Measurements from ENCODE around the gene CDK8. TPM values are rescaled to one million over a fixed set of nuclear protein-coding genes. Genes with fewer than 3 reads are reported as not detected.
"Not testable (repeated sequence)": the region's sequence is repeated elsewhere in the genome, so short reads cannot be mapped to it uniquely, and the experiment has no call there.

Gene CDK8
- polyA plus RNA-seq, 1 donor from 2014 or later: 3.3 TPM

- Mint-ChIP-seq H3K27ac (no peak overlapping the region), H3K27me3 (no peaks in the 10 kb centered on the region), H3K36me3 (peaks cover 2% of the 10 kb centered on the region), H3K4me3 (no peak overlapping the region), H3K9me3 (peaks cover 2 to 4% (median 2%) of the 10 kb centered on the region in 3 donors), H3K4me1 (peaks cover 9 to 33% (median 32%) of the 10 kb centered on the region in 3 donors)
Observed at GRCh38 chr13:26266311-26266710, 12.4 kb downstream of the CDK8 start.

DNA sequence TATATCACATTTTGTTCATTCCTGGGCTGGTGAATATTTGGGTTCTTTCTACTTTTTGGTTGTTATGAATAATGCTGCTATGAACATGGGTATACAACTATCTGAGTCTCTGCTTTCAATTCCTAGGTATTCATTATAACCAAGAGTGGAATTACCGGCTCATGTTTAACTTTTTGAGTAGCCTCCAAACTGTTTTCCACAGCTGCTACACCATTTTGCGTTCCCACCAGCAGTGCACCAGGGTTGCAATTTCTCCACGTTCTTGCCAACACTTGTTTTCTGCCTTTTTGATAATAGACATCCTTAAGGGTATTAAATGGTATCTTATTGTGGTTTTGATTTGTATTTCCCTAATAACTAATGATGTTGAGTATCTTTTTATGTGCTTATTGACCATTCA is 16.8 kb downstream of the CDK8 start:
- H3K4me1 Mint-ChIP-seq: peaks cover 9 to 26% (median 18%) of the 10 kb centered on the region in 3 donors
- H3K9me3 Mint-ChIP-seq: no peaks in the 10 kb centered on the region
- H3K27me3 Mint-ChIP-seq: no peaks in the 10 kb centered on the region
- no peaks in the 10 kb centered on the region for H3K36me3 Mint-ChIP-seq
- H3K27ac Mint-ChIP-seq: no peak overlapping the region
- no peak overlapping the region for H3K4me3 Mint-ChIP-seq

DNA sequence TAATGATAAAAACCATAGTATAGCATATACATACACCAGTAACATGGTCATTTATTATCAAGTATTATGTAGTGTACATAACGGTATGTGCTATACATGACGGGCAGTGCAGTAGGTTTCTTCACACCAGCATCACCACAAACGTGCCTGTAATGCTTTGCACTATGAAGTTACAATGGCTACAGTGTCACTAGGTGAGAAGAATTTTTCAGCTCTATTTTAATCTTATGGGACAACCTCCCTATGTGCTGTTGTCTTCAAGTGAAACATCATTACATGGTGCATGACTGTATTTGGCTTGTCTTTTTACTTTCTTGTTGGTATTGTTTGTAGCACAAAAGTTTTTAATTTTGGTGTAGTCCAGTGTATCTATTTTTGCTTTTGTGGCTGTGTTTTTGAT is 18.7 kb downstream of the CDK8 start:
- Mint-ChIP-seq H3K4me1 (peaks cover 5 to 19% (median 12%) of the 10 kb centered on the region in 3 donors), H3K9me3 (no peaks in the 10 kb centered on the region), H3K27ac (no peak overlapping the region), H3K4me3 (no peak overlapping the region), H3K27me3 (no peaks in the 10 kb centered on the region), H3K36me3 (peaks cover 3% of the 10 kb centered on the region)

DNA sequence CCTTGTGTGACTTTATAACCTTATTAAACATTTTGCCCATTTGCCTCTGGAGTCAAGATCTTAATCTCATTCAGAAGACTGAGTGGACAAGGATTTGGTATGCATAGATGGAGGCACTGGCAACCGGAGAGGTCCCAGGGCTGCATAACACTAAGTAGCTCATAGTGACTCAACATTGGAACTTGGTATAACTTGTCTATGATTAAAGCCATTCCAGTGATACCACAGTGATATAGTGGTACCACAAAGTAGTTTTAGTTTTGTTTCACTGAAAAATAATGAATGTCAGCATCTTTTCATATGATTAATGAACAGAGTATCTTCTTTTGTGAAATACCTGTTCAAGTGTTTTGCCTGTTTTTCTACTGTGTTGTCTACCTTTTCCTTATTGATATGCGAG is 26.4 kb downstream of the CDK8 start:
- Mint-ChIP-seq H3K27me3 (no peaks in the 10 kb centered on the region), H3K4me3 (no peak overlapping the region), H3K36me3 (peaks cover 12% of the 10 kb centered on the region), H3K27ac (no peak overlapping the region), H3K4me1 (peaks cover 0 to 4% (median 0%) of the 10 kb centered on the region in 3 donors), H3K9me3 (peaks cover 2 to 3% (median 2%) of the 10 kb centered on the region in 3 donors)

- H3K4me3 Mint-ChIP-seq: no peak overlapping the region
- peaks cover 0 to 6% (median 0%) of the 10 kb centered on the region in 3 donors for H3K4me1 Mint-ChIP-seq
- H3K27ac Mint-ChIP-seq: no peak overlapping the region
- no peaks in the 10 kb centered on the region for H3K27me3 Mint-ChIP-seq
- H3K9me3 Mint-ChIP-seq: peaks cover 2 to 3% (median 3%) of the 10 kb centered on the region in 3 donors
- H3K36me3 Mint-ChIP-seq: peaks cover 12% of the 10 kb centered on the region
Observed at GRCh38 chr13:26280822-26281221, 26.9 kb downstream of the CDK8 start.

DNA sequence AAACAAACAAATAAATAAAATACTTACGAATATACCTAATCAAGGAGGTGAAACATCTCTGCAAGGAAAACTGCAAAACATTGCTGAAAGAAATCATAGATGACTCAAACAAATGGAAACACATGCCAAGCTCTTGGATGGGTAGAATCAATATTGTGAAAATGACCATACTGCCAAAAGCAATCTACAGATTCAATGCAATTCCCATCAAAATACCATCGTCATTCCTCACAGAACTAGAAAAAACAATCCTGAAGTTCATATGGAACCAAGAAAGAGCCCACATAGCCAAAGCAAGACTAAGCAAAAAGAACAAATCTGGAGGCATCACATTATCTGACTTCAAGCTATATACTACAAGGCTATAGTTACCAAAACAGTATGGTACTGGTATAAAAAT is 32.0 kb downstream of the CDK8 start:
- H3K36me3 Mint-ChIP-seq, H3K27me3 Mint-ChIP-seq, H3K27ac Mint-ChIP-seq, H3K9me3 Mint-ChIP-seq, H3K4me3 Mint-ChIP-seq, H3K4me1 Mint-ChIP-seq: not testable (repeated sequence)

GRCh38 chr13:26288838-26289237 is 34.9 kb downstream of the CDK8 start:
- H3K27ac Mint-ChIP-seq, H3K27me3 Mint-ChIP-seq, H3K4me3 Mint-ChIP-seq, H3K36me3 Mint-ChIP-seq, H3K9me3 Mint-ChIP-seq: not testable (repeated sequence)
- H3K4me1 Mint-ChIP-seq: peaks cover 2 to 16% (median 11%) of the 10 kb centered on the region in 3 donors

DNA sequence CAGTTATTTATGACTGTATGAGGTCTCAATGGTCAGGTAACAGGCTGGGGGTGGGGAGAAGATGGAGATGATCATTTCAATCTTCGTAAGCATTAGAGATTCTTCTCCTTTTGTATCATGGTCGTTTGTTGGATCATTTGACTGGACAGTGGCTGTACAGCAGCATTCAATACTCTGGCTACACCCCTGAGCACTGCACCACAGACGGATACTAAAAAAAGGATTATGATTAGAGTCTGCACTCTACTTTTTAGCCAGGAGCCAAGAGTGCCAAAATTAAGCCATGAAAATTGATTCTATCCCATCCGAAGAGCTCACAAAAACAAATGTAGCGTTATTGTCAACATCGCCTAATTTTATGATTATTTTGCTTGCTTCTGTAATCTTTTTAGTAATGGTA is 41.9 kb downstream of the CDK8 start:
- no peak overlapping the region for H3K27ac Mint-ChIP-seq
- H3K4me3 Mint-ChIP-seq: no peak overlapping the region
- peaks cover 2% of the 10 kb centered on the region for H3K36me3 Mint-ChIP-seq
- peaks cover 5 to 54% (median 45%) of the 10 kb centered on the region in 3 donors for H3K4me1 Mint-ChIP-seq
- no peaks in the 10 kb centered on the region for H3K9me3 Mint-ChIP-seq
- H3K27me3 Mint-ChIP-seq: no peaks in the 10 kb centered on the region

DNA sequence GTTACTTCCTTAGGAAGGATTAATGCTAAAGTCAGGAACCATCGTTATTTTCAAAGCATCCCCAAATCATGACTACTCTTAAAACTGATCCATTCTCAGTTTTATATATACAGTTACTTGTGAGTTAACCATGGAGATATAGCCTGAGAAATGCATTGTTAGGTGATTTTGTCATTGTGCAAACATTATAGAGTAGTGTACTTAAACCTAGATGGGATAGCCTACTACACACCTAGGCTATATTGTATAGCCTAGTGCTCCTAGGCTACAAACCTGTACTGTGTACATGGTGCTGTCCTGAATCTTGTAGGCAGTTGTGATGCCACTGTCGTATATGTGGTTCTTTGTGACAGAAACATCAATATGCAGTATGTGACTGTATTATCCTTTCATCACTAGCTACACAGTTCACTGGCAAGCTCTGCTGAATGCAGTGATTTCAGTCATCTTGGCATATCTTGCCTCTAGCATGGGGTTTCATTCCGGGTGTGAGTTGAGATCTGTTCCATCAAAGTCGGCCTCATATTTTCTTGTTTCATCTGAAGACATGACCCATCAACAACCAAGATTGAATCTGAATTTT is 45.3 kb downstream of the CDK8 start:
- Mint-ChIP-seq H3K36me3 (peaks cover 4% of the 10 kb centered on the region), H3K27me3 (no peaks in the 10 kb centered on the region), H3K9me3 (no peaks in the 10 kb centered on the region), H3K4me3 (no peak overlapping the region), H3K4me1 (peaks cover 3 to 64% (median 39%) of the 10 kb centered on the region in 3 donors), H3K27ac (no peak overlapping the region)

DNA sequence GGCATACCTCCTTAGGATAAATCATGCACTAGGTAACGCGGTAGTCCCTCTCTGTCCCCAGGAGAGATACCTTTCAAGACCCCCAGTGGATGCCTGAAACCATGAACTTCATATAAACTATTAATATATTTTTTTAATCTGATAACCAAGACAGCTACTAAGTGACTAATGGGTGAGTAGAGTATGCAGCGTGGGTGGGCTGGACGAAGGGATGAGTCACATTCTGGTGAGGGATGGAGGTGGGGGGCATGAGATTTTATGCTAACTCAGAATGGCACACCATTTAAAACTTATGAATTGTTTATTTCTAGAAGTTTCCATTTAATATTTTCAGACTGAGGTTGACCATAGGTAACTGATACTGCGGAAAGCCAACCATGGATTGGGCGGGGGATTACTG is 46.2 kb downstream of the CDK8 start:
- H3K4me3 Mint-ChIP-seq: no peak overlapping the region
- H3K27me3 Mint-ChIP-seq: no peaks in the 10 kb centered on the region
- H3K27ac Mint-ChIP-seq: no peak overlapping the region
- no peaks in the 10 kb centered on the region for H3K9me3 Mint-ChIP-seq
- peaks cover 4% of the 10 kb centered on the region for H3K36me3 Mint-ChIP-seq
- H3K4me1 Mint-ChIP-seq: peaks cover 3 to 58% (median 34%) of the 10 kb centered on the region in 3 donors

DNA sequence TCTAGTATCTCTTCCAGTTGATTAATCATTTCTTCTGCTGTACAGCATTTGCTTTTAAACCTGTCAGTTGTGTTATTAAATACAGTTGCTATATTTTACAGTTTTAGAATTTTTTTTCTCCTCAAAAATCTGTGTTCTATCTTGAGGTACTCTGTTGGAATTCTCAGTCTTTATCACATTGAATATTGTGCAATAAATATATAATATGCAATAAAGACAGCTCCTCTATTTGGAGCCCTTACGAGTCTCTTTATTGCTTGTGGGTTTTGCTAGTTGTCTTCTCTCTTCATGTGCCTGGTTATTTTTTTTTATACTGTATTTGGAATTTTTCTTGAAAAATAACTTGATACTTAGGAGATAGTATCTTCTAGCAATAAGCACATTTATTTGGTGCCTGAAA is 51.7 kb downstream of the CDK8 start:
- Mint-ChIP-seq H3K4me1 (peaks cover 17 to 59% (median 25%) of the 10 kb centered on the region in 3 donors), H3K4me3 (peak overlapping the region in 2 of 4 donors; percentile 45 to 58), H3K27me3 (no peaks in the 10 kb centered on the region), H3K36me3 (peaks cover 9% of the 10 kb centered on the region), H3K9me3 (no peaks in the 10 kb centered on the region), H3K27ac (no peak overlapping the region)

DNA sequence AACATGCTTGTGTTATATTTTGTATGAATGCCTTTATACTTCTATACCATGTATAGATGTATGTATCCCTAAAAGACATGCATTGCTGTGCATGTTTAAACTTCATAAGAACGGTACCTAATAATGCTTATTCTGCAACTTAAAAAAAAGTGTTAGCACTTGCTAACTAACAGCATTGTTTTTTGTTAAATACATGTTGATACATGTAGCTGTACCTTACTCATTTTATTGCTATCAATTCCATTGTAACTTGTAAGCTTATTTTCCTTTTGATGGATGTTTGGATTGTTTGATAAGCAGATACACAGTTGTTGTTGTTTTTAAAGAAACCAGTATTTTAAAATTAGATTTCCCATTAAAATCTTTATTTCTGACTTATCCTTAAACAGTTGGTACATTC is 53.8 kb downstream of the CDK8 start:
- Mint-ChIP-seq H3K4me3 (no peak overlapping the region), H3K9me3 (no peaks in the 10 kb centered on the region), H3K27me3 (no peaks in the 10 kb centered on the region), H3K4me1 (peaks cover 14 to 46% (median 21%) of the 10 kb centered on the region in 3 donors), H3K27ac (no peak overlapping the region), H3K36me3 (peaks cover 7% of the 10 kb centered on the region)

- Mint-ChIP-seq H3K4me1 (peaks cover 14 to 51% (median 23%) of the 10 kb centered on the region in 3 donors), H3K4me3 (no peak overlapping the region), H3K36me3 (peaks cover 7% of the 10 kb centered on the region), H3K9me3 (no peaks in the 10 kb centered on the region), H3K27ac (no peak overlapping the region), H3K27me3 (no peaks in the 10 kb centered on the region)
Observed at GRCh38 chr13:26308250-26308649, 54.3 kb downstream of the CDK8 start.

GRCh38 chr13:26308836-26309235 is 54.9 kb downstream of the CDK8 start:
- peaks cover 17 to 51% (median 23%) of the 10 kb centered on the region in 3 donors for H3K4me1 Mint-ChIP-seq
- peaks cover 6% of the 10 kb centered on the region for H3K36me3 Mint-ChIP-seq
- no peaks in the 10 kb centered on the region for H3K27me3 Mint-ChIP-seq
- no peak overlapping the region for H3K27ac Mint-ChIP-seq
- no peak overlapping the region for H3K4me3 Mint-ChIP-seq
- no peaks in the 10 kb centered on the region for H3K9me3 Mint-ChIP-seq

GRCh38 chr13:26310003-26310402 is 56.1 kb downstream of the CDK8 start:
- Mint-ChIP-seq H3K4me1 (peaks cover 17 to 50% (median 23%) of the 10 kb centered on the region in 3 donors), H3K9me3 (no peaks in the 10 kb centered on the region), H3K36me3 (peaks cover 6% of the 10 kb centered on the region), H3K4me3 (no peak overlapping the region), H3K27me3 (no peaks in the 10 kb centered on the region), H3K27ac (no peak overlapping the region)

GRCh38 chr13:26310470-26310869 is 56.5 kb downstream of the CDK8 start:
- Mint-ChIP-seq H3K9me3 (no peaks in the 10 kb centered on the region), H3K27ac (no peak overlapping the region), H3K4me3 (no peak overlapping the region), H3K27me3 (no peaks in the 10 kb centered on the region), H3K36me3 (peaks cover 5% of the 10 kb centered on the region), H3K4me1 (peaks cover 17 to 45% (median 23%) of the 10 kb centered on the region in 3 donors)

All from IgD-negative memory B cell (primary cell).